Peyer's patch (tissue), 4 donors: ENCODE results near the gene ASPG.

Source experiments
- CTCF ChIP-seq, 6 experiments: fragments of 450-650 bp in 4 of 6; fragments of 200-600 bp in 2 of 6; sonication (generic) in 1 of 6; IDR thresholded peaks; one replicate each; pipeline ENCODE4 v1.5.1; 2017 to 2019; ENCODE audit warnings: antibody characterized with exemption in 6 of 6, mild to moderate bottlenecking in 3 of 6, moderate library complexity in 1 of 6
- POLR2A ChIP-seq, 2 donors: fragments of 450-650 bp; IDR thresholded peaks; one replicate each; pipeline ENCODE4 v1.5.1; 2017; ENCODE audit warnings: antibody characterized with exemption in 2 of 2, mild to moderate bottlenecking in 2 of 2, moderate library complexity in 2 of 2

GRCh38 chr14:104109731-104110361, 24.3 kb downstream of the ASPG start:
- TF ChIP-seq CTCF (IDR thresholded peaks at IDR 0.05): no peak
- no peak for TF ChIP-seq POLR2A (IDR thresholded peaks at IDR 0.05)
